H1 (cell line): Measurements from ENCODE around the gene LRRTM2. TPM values are rescaled to one million over a fixed set of nuclear protein-coding genes. Genes with fewer than 3 reads are reported as not detected.

Source experiments
- CTCF ChIA-PET: fragments of 300-600 bp; sonication (Branson Sonifier 250); formaldehyde crosslinking; loops from one replicate; lab custom pipeline; 2021; ENCODE audit not compliant: partially characterized antibody; lab: Charles Lee
- POLR2A ChIA-PET: fragments of 300-600 bp; sonication (Branson Sonifier 250); formaldehyde crosslinking; loops from one replicate; lab custom pipeline; 2021; ENCODE audit warnings: inconsistent platforms; ENCODE audit not compliant: partially characterized antibody; lab: Charles Lee
- DNase-seq, 2 experiments: peaks; one replicate each; pipeline versions ENCODE4 v3.0.0 to v3.0.0-alpha.2; 2010 to 2022; ENCODE audit warnings: low spot score in 2 of 2, low read depth in 1 of 2, mixed read lengths in 1 of 2
- FAIRE-seq: peaks from 2 replicates; lab custom pipeline; 2011; peaks lifted over from hg19 to GRCh38; lab: Jason Lieb, UNC
- H2AFZ ChIP-seq: 2 replicates; pipeline ENCODE4 v1.8.1; 2012; ENCODE audit warnings: low read length, inconsistent platforms
- H2AK5ac ChIP-seq: 2 replicates; pipeline ENCODE4 v1.6.1; 2013; ENCODE audit warnings: low read depth, low read length
- H2BK120ac ChIP-seq: replicated peaks from 2 replicates; pipeline ENCODE3; 2013; ENCODE audit warnings: low read depth, low read length, inconsistent platforms
- H2BK12ac ChIP-seq: 2 replicates; pipeline ENCODE4 v1.6.1; 2013; ENCODE audit warnings: low read depth, low read length
- H2BK15ac ChIP-seq: 2 replicates; pipeline ENCODE4 v1.6.1; 2013; ENCODE audit warnings: low read length
- H2BK20ac ChIP-seq: 2 replicates; pipeline ENCODE4 v1.6.1; 2013; ENCODE audit warnings: low read length
- H2BK5ac ChIP-seq: 2 replicates; pipeline ENCODE4 v1.6.1; 2013; ENCODE audit warnings: low read depth, low read length
- H3K14ac ChIP-seq: 2 replicates; pipeline ENCODE4 v1.6.1; 2013; ENCODE audit warnings: inconsistent platforms; ENCODE audit not compliant: insufficient read length
- H3K18ac ChIP-seq: 2 replicates; pipeline ENCODE4 v1.6.1; 2013; ENCODE audit warnings: low read length; ENCODE audit errors: extremely low read depth
- H3K23ac ChIP-seq: 2 replicates; pipeline ENCODE4 v1.6.1; 2013; ENCODE audit warnings: inconsistent platforms; ENCODE audit not compliant: insufficient read length
- H3K23me2 ChIP-seq: 2 replicates; pipeline ENCODE4 v1.6.1; 2013; ENCODE audit warnings: low read depth, low read length
- H3K27ac ChIP-seq: 2 replicates; pipeline ENCODE4 v1.6.1; 2011; ENCODE audit warnings: low read depth, low read length, inconsistent platforms
- H3K27me3 ChIP-seq, 4 experiments: replicated peaks in 1 of 4; 1 replicate in 1 of 4; 2 replicates in 3 of 4; pipeline versions ENCODE4 v1.6.1 to v1.8.1; 2011 to 2013; ENCODE audit warnings: low read length in 3 of 4, mild to moderate bottlenecking in 3 of 4, inconsistent platforms in 2 of 4, mixed read lengths in 2 of 4, moderate library complexity in 1 of 4; ENCODE audit not compliant: control insufficient read depth in 3 of 4, insufficient read depth in 3 of 4; ENCODE audit errors: extremely low read depth in 1 of 4
- H3K36me3 ChIP-seq, 4 experiments: 2 replicates each; pipeline versions ENCODE4 v1.6.1 to v1.8.1; 2011 to 2013; ENCODE audit warnings: mild to moderate bottlenecking in 4 of 4, low read length in 3 of 4, moderate library complexity in 2 of 4, control low read depth in 1 of 4, inconsistent platforms in 1 of 4; ENCODE audit not compliant: insufficient read depth in 4 of 4, control insufficient read depth in 2 of 4
- H3K4ac ChIP-seq: replicated peaks from 2 replicates; pipeline ENCODE3; 2013; ENCODE audit warnings: low read length, low read depth, mixed read lengths, inconsistent platforms; ENCODE audit not compliant: insufficient read length
- H3K4me1 ChIP-seq, 4 experiments: replicated peaks in 1 of 4; 1 replicate in 1 of 4; 2 replicates in 3 of 4; pipeline versions ENCODE4 v1.6.1 to v1.8.1; 2011 to 2013; ENCODE audit warnings: low read length in 3 of 4, inconsistent platforms in 2 of 4, mixed read lengths in 1 of 4; ENCODE audit not compliant: insufficient read depth in 4 of 4, control insufficient read depth in 3 of 4
- H3K4me2 ChIP-seq, 2 experiments: 2 replicates each; pipeline versions ENCODE4 v1.6.1 to v1.8.1; 2011 to 2013; ENCODE audit warnings: low read depth in 2 of 2, low read length in 2 of 2, control low read depth in 1 of 2, inconsistent platforms in 1 of 2, mild to moderate bottlenecking in 1 of 2; ENCODE audit not compliant: insufficient read depth in 1 of 2
- H3K4me3 ChIP-seq, 4 experiments: fragments of 200-600, 300-600 bp in 1 of 4; sonication (generic), shearing (Covaris generic), sonication (Bioruptor Twin) in 1 of 4; 2 replicates each; pipeline versions ENCODE4 v1.5.1 to v1.8.1; 2011 to 2016; ENCODE audit warnings: low read length in 4 of 4, low read depth in 3 of 4, control low read depth in 2 of 4, inconsistent platforms in 2 of 4, mild to moderate bottlenecking in 2 of 4, mixed read lengths in 1 of 4, moderate library complexity in 1 of 4; ENCODE audit not compliant: insufficient read depth in 2 of 4; ENCODE audit errors: extremely low read depth in 1 of 4
- H3K56ac ChIP-seq: replicated peaks from 2 replicates; pipeline ENCODE3; 2013; ENCODE audit warnings: low read depth, mild to moderate bottlenecking, mixed read lengths, low read length, inconsistent platforms; ENCODE audit not compliant: insufficient read length
- H3K79me1 ChIP-seq: 2 replicates; pipeline ENCODE4 v1.6.1; 2013; ENCODE audit warnings: low read depth, low read length, control low read depth
- H3K79me2 ChIP-seq, 2 experiments: 2 replicates each; pipeline versions ENCODE4 v1.6.1 to v1.8.1; 2012 to 2013; ENCODE audit warnings: low read length in 2 of 2, mild to moderate bottlenecking in 2 of 2, inconsistent platforms in 1 of 2; ENCODE audit not compliant: insufficient read depth in 2 of 2, control insufficient read depth in 1 of 2
- H3K9ac ChIP-seq, 4 experiments: replicated peaks in 1 of 4; 1 replicate in 1 of 4; 2 replicates in 3 of 4; pipeline versions ENCODE4 v1.6.1 to v1.8.1; 2011 to 2013; ENCODE audit warnings: low read depth in 3 of 4, low read length in 3 of 4, control low read depth in 2 of 4, mild to moderate bottlenecking in 2 of 4, moderate library complexity in 2 of 4, inconsistent platforms in 1 of 4; ENCODE audit errors: extremely low read depth in 1 of 4
- H3K9me3 ChIP-seq, 2 experiments: 2 replicates each; pipeline versions ENCODE4 v1.6.1 to v1.8.1; 2012 to 2013; ENCODE audit warnings: mild to moderate bottlenecking in 2 of 2, moderate library complexity in 2 of 2, control low read depth in 1 of 2, inconsistent platforms in 1 of 2, low read depth in 1 of 2, low read length in 1 of 2, mixed read lengths in 1 of 2; ENCODE audit not compliant: insufficient read depth in 2 of 2
- H4K20me1 ChIP-seq, 2 experiments: replicated peaks in 1 of 2; 2 replicates each; pipeline versions ENCODE3 to v1.8.1; 2011 to 2013; ENCODE audit warnings: inconsistent platforms in 2 of 2, low read length in 2 of 2, mild to moderate bottlenecking in 1 of 2; ENCODE audit not compliant: insufficient read depth in 2 of 2, control insufficient read depth in 1 of 2
- H4K5ac ChIP-seq: 2 replicates; pipeline ENCODE4 v1.6.1; 2013; ENCODE audit warnings: low read length, low read depth, mixed read lengths, inconsistent platforms; ENCODE audit not compliant: insufficient read length
- H4K8ac ChIP-seq: 2 replicates; pipeline ENCODE4 v1.8.0; 2013; ENCODE audit warnings: mild to moderate bottlenecking, moderate library complexity, low read length, inconsistent platforms; ENCODE audit not compliant: insufficient read depth; ENCODE audit errors: extremely low read depth
- H4K91ac ChIP-seq: replicated peaks from 2 replicates; pipeline ENCODE3; 2013; ENCODE audit warnings: low read length, mixed read lengths, inconsistent platforms; ENCODE audit not compliant: insufficient read length
- BACH1 ChIP-seq: IDR thresholded peaks from 2 replicates; pipeline ENCODE4 v1.6.1; 2012; ENCODE audit warnings: low read length, improper control_type of control experiment
- CHD2 ChIP-seq: IDR thresholded peaks from 2 replicates; pipeline ENCODE4 v1.6.1; 2012; ENCODE audit warnings: low read length, improper control_type of control experiment
- CTBP2 ChIP-seq: IDR thresholded peaks from 2 replicates; pipeline ENCODE4 v1.7.0; 2011; ENCODE audit warnings: borderline replicate concordance, mild to moderate bottlenecking, moderate library complexity, mixed read lengths, low read length; ENCODE audit not compliant: insufficient read depth, insufficient read length
- FOSL1 ChIP-seq: IDR thresholded peaks from 2 replicates; pipeline ENCODE4 v1.6.1; 2011; ENCODE audit warnings: mild to moderate bottlenecking, low read depth, low read length, moderate library complexity; ENCODE audit not compliant: insufficient read depth
- GABPA ChIP-seq: IDR thresholded peaks from 2 replicates; pipeline ENCODE4 v1.6.1; 2011; ENCODE audit warnings: mild to moderate bottlenecking, low read length, moderate library complexity, borderline replicate concordance; ENCODE audit not compliant: insufficient read depth
- GTF2F1 ChIP-seq: IDR thresholded peaks from 2 replicates; pipeline ENCODE4 v1.6.1; 2012; ENCODE audit warnings: low read depth, low read length, improper control_type of control experiment, borderline replicate concordance
- KDM4A ChIP-seq: IDR thresholded peaks from one replicate; pipeline ENCODE4 v1.7.1; 2012; ENCODE audit warnings: low read depth, mild to moderate bottlenecking, moderate library complexity, low read length, inconsistent platforms; ENCODE audit not compliant: severe bottlenecking
- PHF8 ChIP-seq: fragments of 200-600 bp; sonication (generic); conservative IDR thresholded peaks from 2 replicates; pipeline ENCODE4 v1.7.1; 2012; ENCODE audit warnings: low read depth, mild to moderate bottlenecking, inconsistent platforms, low read length, moderate library complexity
- RNF2 ChIP-seq: fragments of 200-900, 300-1000 bp; sonication (generic); IDR thresholded peaks from 2 replicates; pipeline ENCODE4 v1.7.1; 2016; ENCODE audit warnings: borderline replicate concordance, low read depth, mild to moderate bottlenecking, antibody characterized with exemption, low read length; ENCODE audit not compliant: poor library complexity, severe bottlenecking; ENCODE audit errors: missing control alignments
- SP1 ChIP-seq: IDR thresholded peaks from 2 replicates; pipeline ENCODE4 v1.6.1; 2011; ENCODE audit warnings: low read depth, low read length
- TAF1 ChIP-seq: IDR thresholded peaks from 2 replicates; pipeline ENCODE4 v1.6.1; 2011; ENCODE audit warnings: mild to moderate bottlenecking, low read depth, low read length
- WGBS, 2 experiments: shearing (Covaris generic) in 1 of 2; methylation state at CpG; one replicate each; pipeline versions ENCODE4 v1.1.6 to v1.1.7; 2013 to 2015; ENCODE audit warnings: low lambda C conversion rate in 2 of 2, mixed read lengths in 2 of 2, inconsistent platforms in 1 of 2, low coverage in 1 of 2, missing lambda C conversion rate in 1 of 2; ENCODE audit not compliant: insufficient replicate concordance in 2 of 2, insufficient coverage in 1 of 2, insufficient read length in 1 of 2; ENCODE audit errors: extremely low coverage in 1 of 2, missing lambda C conversion rate in 1 of 2; 5-methylcytosine and 5-hydroxymethylcytosine counted together
- polyA plus RNA-seq, 7 experiments: library from polyadenylated mRNA; depleted of rRNA in 3 of 7; stranded (reverse) in 5 of 7; unstranded in 2 of 7; fragments of >200 nt in 5 of 7; fragments of 200-250 nt in 2 of 7; gene quantifications; 1 replicate in 5 of 7; 2 replicates in 1 of 7; 4 replicates in 1 of 7; pipeline versions ENCODE4 v1.2.1 to v1.2.3, GENCODE V29; 2011 to 2013; ENCODE audit warnings: missing spikeins in 2 of 7, mixed read lengths in 2 of 7
- total RNA-seq: library from RNA; stranded (reverse); fragmentation: NEBNext Ultra II Directional; extraction: Animal tissue kit (Norgen Biotek cat#: 25700); gene quantifications from 2 replicates; pipeline ENCODE4 v1.2.1, GENCODE V29; 2021
- TF ChIP-seq, protein P1 (sequence below): IDR thresholded peaks from 2 replicates; pipeline ENCODE4 v1.6.1; 2011; ENCODE audit warnings: low read depth, mild to moderate bottlenecking, low read length; ENCODE audit not compliant: insufficient read depth
- TF ChIP-seq, protein P2 (sequence below): IDR thresholded peaks from 2 replicates; pipeline ENCODE4 v1.6.1; 2012; ENCODE audit warnings: inconsistent platforms

The LRRTM2 gene
- total and polyA plus RNA-seq, 2 of the 8 experiments (the other 6 are each of a cell fraction or from before 2014, with no cell fraction given), result not detected

DNA sequence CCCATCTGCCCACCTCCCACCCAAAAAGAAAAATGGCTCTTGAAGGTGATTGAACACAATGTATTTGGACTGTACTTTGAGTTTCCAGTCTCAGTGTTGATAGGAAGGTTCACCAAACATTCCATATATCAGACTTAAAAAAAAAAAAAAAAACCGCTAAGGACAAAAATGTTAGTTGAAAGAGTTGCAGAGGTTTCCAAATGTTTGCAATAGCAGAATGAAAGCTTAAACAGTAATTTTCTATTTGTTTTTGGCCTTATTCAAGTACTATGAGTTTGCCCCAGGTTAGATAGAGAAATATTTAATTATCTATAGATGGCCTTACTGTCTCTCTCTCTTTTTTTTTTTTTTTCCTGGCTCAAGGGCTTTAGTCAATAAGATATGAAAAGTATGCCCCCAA is 6.1 kb downstream of the LRRTM2 start:
- ChIA-PET CTCF (interaction anchor here (0.8 to 2.6 kb wide), 4 partner anchors 14 to 79 kb away, joined by 3 to 13 read pairs (median 6); no protein-coding TSS in a partner anchor), POLR2A (interaction anchor here (1.5 to 2.0 kb wide), 2 partner anchors 8 to 10 kb away, joined by 4 to 5 read pairs; no protein-coding TSS in a partner anchor)
- no peaks in the 10 kb centered on the region for H3K23me2 ChIP-seq
- no peak overlapping the region for H2BK120ac ChIP-seq
- no peak overlapping the region for H4K5ac ChIP-seq
- peaks cover 0 to 20% (median 14%) of the 10 kb centered on the region in 4 experiments; a peak in 5 of 7 replicates for H3K4me1 ChIP-seq
- H3K4me2 ChIP-seq, result no peak overlapping the region
- no peaks in the 10 kb centered on the region for H3K9me3 ChIP-seq
- H3K27ac ChIP-seq, result no peak overlapping the region
- peaks cover 0 to 1% of the 10 kb centered on the region in 2 experiments for H4K20me1 ChIP-seq
- H3K9ac ChIP-seq, result no peak overlapping the region
- H2BK12ac ChIP-seq, result no peak overlapping the region
- WGBS, 2 experiments, result 67% methylated on average over 1 of the region's 1 CpG; no CpG with 5 or more reads in 1 of the 2 experiments
- no peak overlapping the region for H3K56ac ChIP-seq
- H3K23ac ChIP-seq, result no peak overlapping the region
- H3K18ac ChIP-seq, result no peak overlapping the region
- no peak overlapping the region for H2BK5ac ChIP-seq
- no peak overlapping the region for H4K91ac ChIP-seq
- DNase-seq, result no peak
- no peak overlapping the region for H3K14ac ChIP-seq
- peaks cover 0 to 65% of the 10 kb centered on the region in 2 experiments for H3K79me2 ChIP-seq
- H3K27me3 ChIP-seq, result no peaks in the 10 kb centered on the region
- no peak for FAIRE-seq
- H2BK20ac ChIP-seq, result no peak overlapping the region
- no peak overlapping the region for H2AK5ac ChIP-seq
- H3K36me3 ChIP-seq, result no peaks in the 10 kb centered on the region
- H4K8ac ChIP-seq, result no peak overlapping the region
- no peak overlapping the region for H2AFZ ChIP-seq
- H3K4me3 ChIP-seq, result no peak overlapping the region
- H3K4ac ChIP-seq, result no peak overlapping the region
- TF ChIP-seq CHD2, result no peak
- TF ChIP-seq GABPA, result no peak
- TF ChIP-seq GTF2F1, result no peak
- TF ChIP-seq, protein P1, sequence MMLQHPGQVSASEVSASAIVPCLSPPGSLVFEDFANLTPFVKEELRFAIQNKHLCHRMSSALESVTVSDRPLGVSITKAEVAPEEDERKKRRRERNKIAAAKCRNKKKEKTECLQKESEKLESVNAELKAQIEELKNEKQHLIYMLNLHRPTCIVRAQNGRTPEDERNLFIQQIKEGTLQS, result no peak
- TF ChIP-seq BACH1, result no peak
- no peak for TF ChIP-seq PHF8
- TF ChIP-seq, protein P2, sequence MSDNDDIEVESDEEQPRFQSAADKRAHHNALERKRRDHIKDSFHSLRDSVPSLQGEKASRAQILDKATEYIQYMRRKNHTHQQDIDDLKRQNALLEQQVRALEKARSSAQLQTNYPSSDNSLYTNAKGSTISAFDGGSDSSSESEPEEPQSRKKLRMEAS, result no peak
- TF ChIP-seq FOSL1, result no peak
- no peak for TF ChIP-seq TAF1
- no peak for TF ChIP-seq CTBP2
- TF ChIP-seq SP1, result no peak
- no peak for TF ChIP-seq RNF2
- no peak for TF ChIP-seq KDM4A
- H2BK15ac ChIP-seq, result no peak overlapping the region
- H3K79me1 ChIP-seq, result no peaks in the 10 kb centered on the region; the same call in 1 of the 2 replicates
